ENCODE results near the gene SMIM7. TPM values are rescaled to one million over a fixed set of nuclear protein-coding genes. Genes with fewer than 3 reads are reported as not detected.

SMIM7 gene
- total and polyA plus RNA-seq, 11 donors = 27.1 to 73.1 (median 45.2) TPM

DNA sequence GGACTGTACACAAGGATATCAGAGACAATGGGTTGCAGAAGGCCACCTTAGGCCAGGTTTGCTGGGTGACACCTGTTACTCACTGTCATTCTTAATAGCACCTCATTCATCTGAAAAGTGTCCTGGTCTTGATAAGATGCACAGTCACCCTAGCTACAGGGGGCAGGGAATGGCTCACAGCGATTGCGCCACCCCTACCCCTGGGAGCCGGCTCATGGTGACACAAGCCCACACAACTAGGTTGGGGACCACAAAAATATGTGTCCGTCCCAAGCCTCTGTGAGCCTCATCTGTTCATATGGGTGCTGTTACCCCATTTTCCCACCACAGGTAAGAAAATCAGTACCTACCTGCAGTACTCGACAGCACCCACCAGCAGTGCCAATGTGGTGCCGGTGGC is 55.3 kb downstream of the SMIM7 start:
- Histone ChIP-seq H3K36me3 (no peaks in the 10 kb centered on the region), H3K9me3 (no peaks in the 10 kb centered on the region), H3K4me1 (peaks cover 0 to 86% (median 48%) of the 10 kb centered on the region in 12 donors), H3K27me3 (no peaks in the 10 kb centered on the region), H3K4me3 (no peak overlapping the region), H3K27ac (no peak overlapping the region)
- intact Hi-C loops (cut with DNase I) = no loop called here
- TF ChIP-seq POLR2A (IDR thresholded peaks at IDR 0.05) = no peak
- TF ChIP-seq, protein P1, sequence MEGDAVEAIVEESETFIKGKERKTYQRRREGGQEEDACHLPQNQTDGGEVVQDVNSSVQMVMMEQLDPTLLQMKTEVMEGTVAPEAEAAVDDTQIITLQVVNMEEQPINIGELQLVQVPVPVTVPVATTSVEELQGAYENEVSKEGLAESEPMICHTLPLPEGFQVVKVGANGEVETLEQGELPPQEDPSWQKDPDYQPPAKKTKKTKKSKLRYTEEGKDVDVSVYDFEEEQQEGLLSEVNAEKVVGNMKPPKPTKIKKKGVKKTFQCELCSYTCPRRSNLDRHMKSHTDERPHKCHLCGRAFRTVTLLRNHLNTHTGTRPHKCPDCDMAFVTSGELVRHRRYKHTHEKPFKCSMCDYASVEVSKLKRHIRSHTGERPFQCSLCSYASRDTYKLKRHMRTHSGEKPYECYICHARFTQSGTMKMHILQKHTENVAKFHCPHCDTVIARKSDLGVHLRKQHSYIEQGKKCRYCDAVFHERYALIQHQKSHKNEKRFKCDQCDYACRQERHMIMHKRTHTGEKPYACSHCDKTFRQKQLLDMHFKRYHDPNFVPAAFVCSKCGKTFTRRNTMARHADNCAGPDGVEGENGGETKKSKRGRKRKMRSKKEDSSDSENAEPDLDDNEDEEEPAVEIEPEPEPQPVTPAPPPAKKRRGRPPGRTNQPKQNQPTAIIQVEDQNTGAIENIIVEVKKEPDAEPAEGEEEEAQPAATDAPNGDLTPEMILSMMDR (IDR thresholded peaks at IDR 0.05) = no peak
- WGBS, 4 donors = 87 to 95% (median 92%) methylated on average over 6 of the region's 6 CpGs
- ATAC-seq = no peak
- no peak for DNase-seq

DNA sequence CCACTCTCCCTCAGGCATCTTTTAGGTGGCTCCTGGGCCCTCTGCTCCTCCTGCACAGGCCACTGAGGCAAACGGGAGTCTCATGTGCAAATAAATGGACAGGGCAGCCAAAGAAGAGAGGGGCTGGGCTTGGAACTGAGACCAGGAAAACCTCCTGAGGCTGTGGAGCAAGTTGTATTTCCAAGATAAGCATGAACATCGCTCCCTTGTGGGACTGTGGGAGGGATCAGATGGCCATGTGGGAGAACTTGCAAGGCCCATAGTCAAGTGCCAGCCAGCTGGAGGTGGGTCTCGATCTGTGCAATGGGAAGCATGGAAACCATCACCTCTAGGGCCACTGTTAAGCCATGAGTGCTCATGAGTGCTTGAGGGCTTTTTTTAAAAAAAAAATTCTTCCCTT is 56.9 kb downstream of the SMIM7 start:
- DNase-seq (no peak), ATAC-seq (no peak)
- intact Hi-C loops (cut with DNase I) = no loop called here

DNA sequence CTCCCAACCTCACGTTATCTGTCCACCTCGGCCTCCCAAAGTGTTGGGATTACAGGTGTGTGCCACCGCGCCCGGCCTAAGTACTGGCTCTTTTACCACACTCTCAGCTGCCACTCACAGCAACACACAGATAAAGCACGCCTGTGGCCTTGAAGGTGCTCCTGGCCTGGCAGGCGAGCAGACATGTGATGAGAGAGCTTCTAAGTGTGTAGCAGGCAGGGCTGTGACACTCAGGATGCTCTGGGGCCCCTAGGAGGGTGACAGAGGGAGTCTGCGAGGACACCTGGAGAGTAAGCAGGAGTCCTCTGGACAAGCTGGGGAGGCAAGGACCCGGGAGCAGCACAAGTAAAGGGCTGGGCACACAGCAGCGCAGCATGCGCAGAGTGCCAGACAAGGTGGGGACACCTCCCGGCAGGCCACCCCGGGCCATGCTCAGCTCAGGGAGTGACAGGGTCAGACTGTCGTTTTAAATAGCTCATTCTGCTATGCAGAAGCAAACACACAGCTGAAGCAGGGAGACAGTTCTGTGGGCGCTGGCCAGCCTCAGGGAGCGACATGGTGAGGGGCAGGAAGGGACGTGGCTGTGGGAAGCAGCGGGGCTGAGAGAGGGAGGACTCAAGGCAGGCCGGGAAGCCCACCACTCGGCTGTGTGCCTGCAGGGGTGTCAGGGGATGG is 58.4 kb downstream of the SMIM7 start:
- intact Hi-C loops (cut with DNase I) = no loop called here
- Histone ChIP-seq H3K9me3 (no peaks in the 10 kb centered on the region), H3K4me3 (no peak overlapping the region), H3K27me3 (no peaks in the 10 kb centered on the region), H3K4me1 (peaks cover 5 to 92% (median 45%) of the 10 kb centered on the region in 12 donors), H3K27ac (peak overlapping the region in 6 of 12 donors; percentile 19 to 74 (median 53)), H3K36me3 (no peaks in the 10 kb centered on the region)
- WGBS, 4 donors = 55 to 73% (median 66%) methylated on average over 20 of the region's 20 CpGs
- DNase-seq (peak in 1 of 5 donors; percentile 70), ATAC-seq (peak; percentile 27 to 74 (median 66))
- TF ChIP-seq, protein P1 (IDR thresholded peaks at IDR 0.05) = no peak
- TF ChIP-seq POLR2A (IDR thresholded peaks at IDR 0.05) = no peak

More for the DNA sequence above, 56.9 kb downstream of the SMIM7 start:
- Histone ChIP-seq H3K4me1 (peaks cover 5 to 92% (median 50%) of the 10 kb centered on the region in 12 donors), H3K9me3 (no peaks in the 10 kb centered on the region), H3K36me3 (no peaks in the 10 kb centered on the region), H3K4me3 (no peak overlapping the region), H3K27ac (no peak overlapping the region), H3K27me3 (no peaks in the 10 kb centered on the region)
- TF ChIP-seq, protein P1 (IDR thresholded peaks at IDR 0.05) = no peak
- no peak for TF ChIP-seq POLR2A (IDR thresholded peaks at IDR 0.05)
- 42 to 59% (median 56%) methylated on average over 3 of the region's 3 CpGs for WGBS, 4 donors

DNA sequence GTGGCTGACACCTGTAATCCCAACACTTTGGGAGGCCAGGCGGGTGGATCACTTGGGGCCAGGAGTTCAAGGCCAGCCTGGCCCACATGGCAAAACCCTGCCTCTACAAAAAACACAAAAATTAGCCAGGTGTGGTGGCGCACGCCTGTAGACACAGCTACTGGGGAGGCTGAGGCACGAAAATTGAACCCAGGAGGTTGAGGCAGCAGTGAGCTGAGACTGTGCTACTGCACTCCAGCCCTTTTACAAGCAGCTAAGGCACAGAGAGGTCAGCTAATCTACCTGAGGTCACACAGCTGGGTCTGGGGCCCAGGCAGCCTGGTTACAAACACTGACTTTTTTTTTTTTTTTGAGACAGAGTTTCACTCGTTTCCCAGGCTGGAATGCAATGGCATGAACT is 59.1 kb downstream of the SMIM7 start:
- intact Hi-C loops (cut with DNase I) = no loop called here
- Histone ChIP-seq H3K27me3 (no peaks in the 10 kb centered on the region), H3K9me3 (no peaks in the 10 kb centered on the region), H3K4me3 (no peak overlapping the region), H3K4me1 (peaks cover 5 to 92% (median 43%) of the 10 kb centered on the region in 12 donors), H3K27ac (peak overlapping the region in 3 of 12 donors; percentile 63 to 74 (median 64)), H3K36me3 (no peaks in the 10 kb centered on the region)
- WGBS, 4 donors = 90 to 98% (median 92%) methylated on average over 5 of the region's 5 CpGs
- no peak for TF ChIP-seq POLR2A (IDR thresholded peaks at IDR 0.05)
- TF ChIP-seq, protein P1 (IDR thresholded peaks at IDR 0.05) = no peak
- ATAC-seq (no peak), DNase-seq (no peak)

All from heart left ventricle (tissue), 16 donors.